Middle frontal gyrus (tissue), 1 donor: ENCODE results near the gene DHX57.
A peak's percentile ranks its signal among the peaks of the same experiment; 100 is the strongest.

Experiments used
- DNase-seq: peaks from one replicate; pipeline ENCODE4 v3.0.0-alpha.2; 2015; ENCODE audit warnings: low spot score; ENCODE audit errors: extremely low spot score

The DHX57 gene

GRCh38 chr2:38751596-38752410 is 123.9 kb downstream of the DHX57 start:
- no peak for DNase-seq

GRCh38 chr2:38750891-38751595 is 124.7 kb downstream of the DHX57 start, which contains the start of gene SRSF7:
SRSF7 (minus strand) TSS chr2:38751361; CDS start chr2:38751256, 105 bp downstream.
- DNase-seq: peak; percentile 97

GRCh38 chr2:38750011-38750890 is 125.5 kb downstream of the DHX57 start:
- DNase-seq: no peak

GRCh38 chr2:38748943-38749804 is 126.6 kb downstream of the DHX57 start:
- DNase-seq: no peak

- DNase-seq: no peak
Measured at GRCh38 chr2:38748391-38748790, 127.3 kb downstream of the DHX57 start.

- DNase-seq: no peak
Measured at GRCh38 chr2:38747819-38748218, 127.9 kb downstream of the DHX57 start.
